GM12865 (cell line): ENCODE measurements around the gene CHRND.

Source experiments
- DNase-seq: peaks from one replicate; pipeline ENCODE4 v3.0.0; 2010; ENCODE audit warnings: low read depth
- H3K4me3 ChIP-seq: 2 replicates; pipeline ENCODE4 v1.5.1; 2011; ENCODE audit warnings: mild to moderate bottlenecking, low read depth, low read length, control low read depth
- TF ChIP-seq, protein P1 (sequence below): IDR thresholded peaks from 2 replicates; pipeline ENCODE4 v1.5.1; 2011; ENCODE audit warnings: low read length, control low read depth, low read depth, inconsistent platforms; ENCODE audit not compliant: insufficient read depth; ENCODE audit errors: missing control alignments

Gene CHRND

DNA sequence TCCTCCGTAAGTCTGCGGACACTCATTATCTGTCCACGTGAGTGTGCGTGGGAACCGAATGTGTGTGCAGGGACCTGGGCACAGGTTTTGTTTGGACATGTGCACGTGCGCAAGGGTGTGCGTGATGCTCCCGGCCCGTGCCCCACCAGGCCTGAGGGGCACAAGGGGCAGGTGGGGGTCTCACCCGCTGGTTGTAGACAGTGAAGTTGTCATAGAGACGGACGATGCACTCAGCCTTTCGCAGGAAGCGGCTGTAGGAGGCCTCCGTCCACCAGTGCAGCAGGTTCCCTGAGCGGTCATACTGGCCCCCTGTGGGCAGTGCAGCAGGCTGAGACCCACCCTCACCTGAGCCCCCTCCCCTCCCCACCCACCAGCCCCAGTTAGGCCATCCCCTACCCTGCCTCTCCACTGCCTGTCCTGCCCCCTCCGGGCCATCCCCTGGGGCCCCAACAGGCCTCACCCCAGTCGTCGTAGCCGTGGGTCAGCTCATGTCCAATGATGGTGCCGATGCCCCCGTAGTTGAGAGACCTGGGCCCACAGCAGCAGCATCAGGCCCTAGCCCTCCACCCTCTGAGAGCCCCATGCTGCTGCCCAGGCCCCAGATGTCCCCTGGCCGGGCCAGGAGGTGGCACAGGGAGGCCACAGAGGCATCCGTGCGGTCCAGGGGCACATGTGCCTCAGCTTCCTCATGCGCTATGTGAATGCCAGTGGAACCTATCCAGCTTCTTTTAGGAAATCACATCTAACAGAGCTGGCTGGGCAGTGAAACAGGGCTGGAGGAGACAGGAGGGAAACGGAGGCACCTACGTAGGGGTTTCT is 44.4 kb upstream of the CHRND start:
- no peak overlapping the region for H3K4me3 ChIP-seq
- TF ChIP-seq, protein P1, sequence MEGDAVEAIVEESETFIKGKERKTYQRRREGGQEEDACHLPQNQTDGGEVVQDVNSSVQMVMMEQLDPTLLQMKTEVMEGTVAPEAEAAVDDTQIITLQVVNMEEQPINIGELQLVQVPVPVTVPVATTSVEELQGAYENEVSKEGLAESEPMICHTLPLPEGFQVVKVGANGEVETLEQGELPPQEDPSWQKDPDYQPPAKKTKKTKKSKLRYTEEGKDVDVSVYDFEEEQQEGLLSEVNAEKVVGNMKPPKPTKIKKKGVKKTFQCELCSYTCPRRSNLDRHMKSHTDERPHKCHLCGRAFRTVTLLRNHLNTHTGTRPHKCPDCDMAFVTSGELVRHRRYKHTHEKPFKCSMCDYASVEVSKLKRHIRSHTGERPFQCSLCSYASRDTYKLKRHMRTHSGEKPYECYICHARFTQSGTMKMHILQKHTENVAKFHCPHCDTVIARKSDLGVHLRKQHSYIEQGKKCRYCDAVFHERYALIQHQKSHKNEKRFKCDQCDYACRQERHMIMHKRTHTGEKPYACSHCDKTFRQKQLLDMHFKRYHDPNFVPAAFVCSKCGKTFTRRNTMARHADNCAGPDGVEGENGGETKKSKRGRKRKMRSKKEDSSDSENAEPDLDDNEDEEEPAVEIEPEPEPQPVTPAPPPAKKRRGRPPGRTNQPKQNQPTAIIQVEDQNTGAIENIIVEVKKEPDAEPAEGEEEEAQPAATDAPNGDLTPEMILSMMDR: no peak
- no peak for DNase-seq

DNA sequence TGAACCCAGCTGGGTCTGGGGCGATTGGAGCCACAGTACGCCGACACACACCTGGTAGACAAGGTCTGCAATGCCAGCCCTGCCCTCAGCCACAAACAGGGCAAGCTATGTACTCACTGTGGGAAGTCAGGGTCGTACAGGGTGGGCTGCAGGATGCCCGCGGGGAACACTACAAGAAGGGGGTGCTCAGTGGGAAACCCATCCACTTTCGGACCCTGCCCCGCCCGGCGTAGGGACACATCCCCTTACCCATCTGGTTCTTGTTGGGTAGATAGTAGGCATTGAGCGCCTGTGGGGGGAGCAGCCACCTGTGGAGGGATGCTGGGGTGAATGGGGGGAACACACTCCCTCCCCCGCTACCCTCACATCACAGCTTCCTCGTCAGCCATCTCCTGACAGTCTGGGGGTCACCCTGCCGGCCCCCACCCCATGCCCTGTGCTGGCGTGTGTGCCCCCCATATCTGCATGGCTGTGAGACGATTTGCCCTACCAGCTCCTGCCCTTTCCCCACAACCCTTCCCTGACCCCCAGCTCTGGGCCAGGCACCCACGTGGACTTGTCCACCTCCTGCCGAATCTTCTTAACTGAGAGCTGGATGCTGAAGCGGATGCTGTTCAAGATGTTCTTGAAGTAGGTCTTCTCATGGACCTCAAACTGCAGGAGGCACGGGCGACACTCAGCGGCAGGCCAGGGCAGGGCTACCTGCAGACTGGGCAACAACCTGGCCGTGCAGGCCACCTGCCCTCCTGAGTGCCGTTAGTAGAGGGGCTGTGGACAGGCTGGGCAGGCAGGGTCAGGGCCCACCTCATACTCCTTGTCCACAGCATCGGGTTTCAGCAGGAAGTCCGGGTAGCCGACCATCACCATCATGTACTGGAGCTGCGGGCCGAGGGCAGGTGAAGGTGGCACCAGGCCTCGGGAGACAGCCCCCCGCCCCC is 43.4 kb upstream of the CHRND start:
- DNase-seq: no peak

DNA sequence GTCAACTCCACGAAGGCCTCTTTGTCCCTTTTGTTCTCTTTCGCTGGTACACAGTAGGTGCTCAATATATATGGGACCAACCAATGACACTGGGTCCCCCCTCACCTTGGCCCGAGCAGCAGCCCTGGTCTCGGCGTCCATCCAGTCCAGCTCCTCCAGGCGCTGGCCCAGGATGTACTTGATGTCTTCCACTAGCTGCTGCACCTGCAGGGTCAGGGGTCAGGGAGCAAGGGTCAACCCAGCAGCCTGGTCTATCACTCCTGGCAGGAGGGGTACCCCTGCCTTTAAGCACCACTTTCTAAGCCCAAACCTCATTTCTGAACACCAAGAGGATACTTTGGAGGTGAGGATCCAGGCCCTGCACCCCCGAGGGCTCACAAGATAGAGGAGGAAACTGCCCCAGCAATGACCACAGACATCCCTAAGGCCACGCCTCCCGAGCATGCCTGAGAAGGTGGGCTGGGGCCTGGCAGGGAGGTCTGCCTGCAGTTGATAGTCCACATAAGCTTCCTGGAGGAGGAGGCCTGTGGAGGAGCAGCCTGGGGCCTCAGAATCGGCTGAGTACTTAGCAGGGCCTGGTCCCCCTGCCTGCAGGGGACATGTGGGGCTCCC is 42.5 kb upstream of the CHRND start:
- H3K4me3 ChIP-seq: no peak overlapping the region
- no peak for DNase-seq
- TF ChIP-seq, protein P1: no peak

More for the DNA sequence above, 43.4 kb upstream of the CHRND start:
- no peak overlapping the region for H3K4me3 ChIP-seq
- TF ChIP-seq, protein P1: no peak

DNA sequence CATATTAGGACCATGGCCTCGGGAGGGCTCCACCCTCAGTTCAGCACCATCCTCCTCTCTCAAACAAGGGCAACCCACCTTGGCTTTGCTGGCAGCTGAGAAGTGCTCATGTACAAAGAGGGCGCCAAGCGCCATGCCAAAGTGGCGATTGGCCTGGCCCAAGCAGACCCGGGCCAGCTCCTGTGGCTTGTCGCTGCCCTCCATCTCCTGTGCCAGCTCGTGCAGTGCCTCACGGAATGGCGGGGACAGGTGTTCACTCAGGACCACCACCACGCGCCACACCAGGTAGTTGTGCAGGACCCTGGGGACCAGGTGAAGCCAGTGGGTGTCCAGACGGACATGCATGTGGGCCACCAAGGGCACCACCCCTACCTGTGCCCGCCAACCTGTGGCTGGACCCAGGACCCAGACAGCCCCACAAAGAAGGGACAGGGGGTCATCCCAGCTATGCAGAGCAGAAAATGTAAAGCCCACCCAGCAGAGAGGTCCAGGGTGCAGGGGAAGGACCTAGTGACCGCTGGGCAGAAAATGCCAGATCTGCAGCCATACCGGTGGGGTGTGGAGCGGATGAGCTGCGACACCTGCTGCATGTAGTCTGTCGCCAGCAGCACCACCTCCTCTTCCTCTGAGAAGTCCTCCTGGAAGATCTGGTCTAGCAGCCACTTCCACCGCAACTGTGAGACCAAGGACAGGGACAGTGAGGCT is 41.9 kb upstream of the CHRND start:
- no peak for DNase-seq
- no peak overlapping the region for H3K4me3 ChIP-seq
- TF ChIP-seq, protein P1: no peak

DNA sequence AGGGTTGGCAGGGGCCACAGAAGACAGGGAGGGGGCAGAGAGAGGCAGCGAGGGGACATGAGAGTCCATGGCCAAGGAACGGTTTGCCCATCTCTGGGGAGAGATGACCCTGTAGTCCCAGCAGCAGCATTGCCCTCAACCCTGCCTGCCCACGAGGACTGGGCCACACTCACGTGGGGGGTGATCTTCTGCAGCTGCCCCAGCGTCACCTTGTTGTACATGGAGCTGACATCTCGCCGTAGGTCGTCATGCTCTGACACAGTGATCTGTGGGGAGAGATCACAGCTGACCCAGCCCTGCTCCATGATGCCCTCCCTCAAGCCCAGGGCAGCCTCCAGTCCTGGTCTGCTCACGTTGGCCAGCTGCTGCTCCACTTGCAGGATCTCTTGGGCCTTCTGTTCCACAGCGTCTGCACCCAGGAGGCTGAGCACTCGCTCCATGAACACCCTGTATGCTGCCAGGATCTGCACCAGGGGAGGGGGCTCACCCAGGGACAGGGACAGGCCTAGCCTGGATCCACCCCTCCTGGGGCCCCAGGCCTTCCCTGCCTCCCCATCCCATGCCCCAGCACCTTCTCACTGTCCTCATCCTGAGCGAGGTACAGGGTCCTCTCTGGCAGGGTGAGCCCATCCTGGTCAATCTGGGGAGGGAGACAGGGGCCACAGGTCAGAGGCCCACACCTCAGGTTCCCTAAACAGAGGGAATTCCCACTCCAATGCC is 41.2 kb upstream of the CHRND start:
- H3K4me3 ChIP-seq: no peak overlapping the region
- TF ChIP-seq, protein P1: no peak
- DNase-seq: no peak

DNA sequence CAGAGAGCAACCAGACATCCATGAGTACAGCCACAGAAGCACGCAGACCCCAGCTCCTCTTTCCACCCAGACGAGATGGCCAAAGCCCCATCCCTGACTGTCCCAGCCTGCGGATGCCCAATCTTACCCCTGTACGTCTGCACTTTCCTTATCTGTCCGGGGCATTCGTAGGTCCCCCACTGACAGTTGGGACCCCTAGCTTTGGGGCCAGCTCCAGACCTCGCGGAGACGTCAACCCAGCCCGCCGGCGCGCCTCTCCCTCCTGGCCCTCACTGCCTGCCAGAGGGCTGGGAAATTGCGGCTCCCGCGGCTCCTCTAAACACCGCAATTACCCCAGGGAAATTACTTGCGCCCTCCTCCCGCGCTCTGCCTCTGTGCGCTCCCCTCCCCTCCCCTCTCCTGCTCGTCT is 40.6 kb upstream of the CHRND start:
- no peak for DNase-seq
- H3K4me3 ChIP-seq: no peak overlapping the region
- TF ChIP-seq, protein P1: no peak
